Esophagus muscularis mucosa (tissue), 4 donors: ENCODE results near the gene ZCCHC4. TPM values are rescaled to one million over a fixed set of nuclear protein-coding genes. Genes with fewer than 3 reads are reported as not detected.

Experiments
- DNase-seq: peaks from one replicate; pipeline ENCODE4 v3.0.0-alpha.2; 2017; ENCODE audit errors: extremely low spot score
- H3K27ac ChIP-seq, 4 donors: fragments of 200-600 bp; sonication (generic); replicated peaks in 1 of 4; 1 replicate in 3 of 4; 2 replicates in 1 of 4; pipeline ENCODE4 v1.5.1; 2016 to 2019; ENCODE audit warnings: mild to moderate bottlenecking in 1 of 4
- H3K27me3 ChIP-seq, 4 donors: fragments of 200-600 bp; sonication (generic); one replicate each; pipeline versions ENCODE4 v1.5.1 to v1.6.0; 2016 to 2019
- H3K36me3 ChIP-seq, 4 donors: fragments of 200-600 bp; sonication (generic); one replicate each; pipeline ENCODE4 v1.5.1; 2016 to 2019
- H3K4me1 ChIP-seq, 4 donors: fragments of 200-600 bp; sonication (generic); one replicate each; pipeline ENCODE4 v1.5.1; 2016 to 2019
- H3K4me3 ChIP-seq, 4 donors: fragments of 200-600 bp; sonication (generic); 1 replicate in 2 of 4; 2 replicates in 2 of 4; pipeline ENCODE4 v1.5.1; 2016 to 2019; ENCODE audit warnings: mild to moderate bottlenecking in 4 of 4, moderate library complexity in 1 of 4
- H3K9me3 ChIP-seq, 4 donors: fragments of 200-600 bp; sonication (generic); 1 replicate in 3 of 4; 2 replicates in 1 of 4; pipeline ENCODE4 v1.5.1; 2016 to 2019
- CTCF ChIP-seq, 3 experiments: fragments of 200-600 bp in 2 of 3; fragments of 450-650 bp in 1 of 3; sonication (generic) in 2 of 3; IDR thresholded peaks; one replicate each; pipeline ENCODE4 v1.5.1; 2017 to 2019; ENCODE audit warnings: antibody characterized with exemption in 3 of 3, mild to moderate bottlenecking in 2 of 3, moderate library complexity in 1 of 3
- EP300 ChIP-seq: sonication (generic); formaldehyde crosslinking; IDR thresholded peaks from one replicate; pipeline ENCODE4 v1.6.1; 2017; ENCODE audit warnings: antibody characterized with exemption
- POLR2A ChIP-seq: fragments of 450-650 bp; IDR thresholded peaks from one replicate; pipeline ENCODE4 v1.6.1; 2017; ENCODE audit warnings: antibody characterized with exemption, moderate library complexity, mild to moderate bottlenecking, low read depth
- POLR2AphosphoS5 ChIP-seq, 2 donors: sonication (generic); formaldehyde crosslinking; IDR thresholded peaks; one replicate each; pipeline ENCODE4 v1.6.1; 2017; ENCODE audit warnings: antibody characterized with exemption in 2 of 2
- WGBS: methylation state at CpG from one replicate; pipeline ENCODE4 v1.1.5; 2018; 5-methylcytosine and 5-hydroxymethylcytosine counted together
- intact Hi-C: fragments of 100-400 bp; cut with DNase I; formaldehyde crosslinking; loops from one replicate; pipeline ENCODE4 v1.15.1; 2023
- total RNA-seq, 4 donors: library from RNA; depleted of rRNA; stranded (reverse); fragments of >200 nt; gene quantifications; one replicate each; pipeline versions ENCODE4 v1.1.0 to v1.2.1, GENCODE V29; 2016

ZCCHC4 gene
- total RNA-seq, 4 donors from 2014 or later, result 8.6 to 16.2 (median 11.4) TPM

- TF ChIP-seq POLR2A (no peak), CTCF (IDR thresholded peaks at IDR 0.05) (no peak), EP300 (no peak), POLR2AphosphoS5 (IDR thresholded peaks at IDR 0.05) (no peak)
- Histone ChIP-seq H3K9me3 (no peaks in the 10 kb centered on the region), H3K4me1 (no peaks in the 10 kb centered on the region), H3K27ac (no peak overlapping the region), H3K4me3 (no peak overlapping the region), H3K27me3 (no peaks in the 10 kb centered on the region), H3K36me3 (peaks cover 0 to 15% (median 3%) of the 10 kb centered on the region in 4 donors)
- 72% methylated on average over 5 of the region's 5 CpGs for WGBS
- no peak for DNase-seq
- intact Hi-C loops, result no loop called here
Measured at GRCh38 chr4:25345744-25346143, 33.2 kb downstream of the ZCCHC4 start.

- Histone ChIP-seq H3K36me3 (peaks cover 0 to 26% (median 7%) of the 10 kb centered on the region in 4 donors), H3K9me3 (no peaks in the 10 kb centered on the region), H3K4me3 (no peak overlapping the region), H3K4me1 (no peaks in the 10 kb centered on the region), H3K27ac (no peak overlapping the region), H3K27me3 (no peaks in the 10 kb centered on the region)
- no peak for DNase-seq
- no peak for TF ChIP-seq EP300
- TF ChIP-seq POLR2AphosphoS5 (IDR thresholded peaks at IDR 0.05), result no peak
- TF ChIP-seq CTCF (IDR thresholded peaks at IDR 0.05), result no peak
- no peak for TF ChIP-seq POLR2A
- intact Hi-C loops, result no loop called here
- WGBS, result 99% methylated on average over 3 of the region's 3 CpGs
Measured at GRCh38 chr4:25346913-25347312, 34.3 kb downstream of the ZCCHC4 start.

GRCh38 chr4:25347473-25347872, 34.9 kb downstream of the ZCCHC4 start:
- no peaks in the 10 kb centered on the region for H3K9me3 ChIP-seq
- TF ChIP-seq POLR2AphosphoS5 (IDR thresholded peaks at IDR 0.05), result no peak
- no peak for TF ChIP-seq POLR2A
- WGBS, result 85% methylated on average over 2 of the region's 2 CpGs
- intact Hi-C loops, result no loop called here
- H3K4me3 ChIP-seq, result no peak overlapping the region
- H3K27ac ChIP-seq, result no peak overlapping the region
- H3K27me3 ChIP-seq, result no peaks in the 10 kb centered on the region
- peaks cover 0 to 30% (median 9%) of the 10 kb centered on the region in 4 donors for H3K36me3 ChIP-seq
- no peaks in the 10 kb centered on the region for H3K4me1 ChIP-seq
- DNase-seq, result no peak

GRCh38 chr4:25347971-25348370, 35.4 kb downstream of the ZCCHC4 start:
- Histone ChIP-seq H3K9me3 (no peaks in the 10 kb centered on the region), H3K27me3 (no peaks in the 10 kb centered on the region), H3K4me1 (no peaks in the 10 kb centered on the region), H3K27ac (no peak overlapping the region), H3K4me3 (no peak overlapping the region), H3K36me3 (peaks cover 0 to 32% (median 9%) of the 10 kb centered on the region in 4 donors)
- intact Hi-C loops, result no loop called here
- TF ChIP-seq POLR2A (no peak), POLR2AphosphoS5 (IDR thresholded peaks at IDR 0.05) (no peak), EP300 (no peak), CTCF (IDR thresholded peaks at IDR 0.05) (no peak)
- WGBS, result 74% methylated on average over 2 of the region's 2 CpGs
- DNase-seq, result no peak

GRCh38 chr4:25350561-25350960, 38.0 kb downstream of the ZCCHC4 start:
- Histone ChIP-seq H3K36me3 (peaks cover 0 to 32% (median 9%) of the 10 kb centered on the region in 4 donors), H3K27me3 (no peaks in the 10 kb centered on the region), H3K4me3 (no peak overlapping the region), H3K9me3 (no peaks in the 10 kb centered on the region), H3K4me1 (no peaks in the 10 kb centered on the region), H3K27ac (no peak overlapping the region)
- intact Hi-C loops, result no loop called here
- no peak for TF ChIP-seq POLR2A
- no peak for TF ChIP-seq POLR2AphosphoS5 (IDR thresholded peaks at IDR 0.05)
- TF ChIP-seq CTCF (IDR thresholded peaks at IDR 0.05), result no peak
- TF ChIP-seq EP300, result no peak
- WGBS, result 91% methylated on average over 2 of the region's 2 CpGs
- no peak for DNase-seq
